ENCODE results near the gene GPR158.
"Not testable (repeated sequence)": the region's sequence is repeated elsewhere in the genome, so short reads cannot be mapped to it uniquely, and the experiment has no call there.

Gene GPR158, protein sequence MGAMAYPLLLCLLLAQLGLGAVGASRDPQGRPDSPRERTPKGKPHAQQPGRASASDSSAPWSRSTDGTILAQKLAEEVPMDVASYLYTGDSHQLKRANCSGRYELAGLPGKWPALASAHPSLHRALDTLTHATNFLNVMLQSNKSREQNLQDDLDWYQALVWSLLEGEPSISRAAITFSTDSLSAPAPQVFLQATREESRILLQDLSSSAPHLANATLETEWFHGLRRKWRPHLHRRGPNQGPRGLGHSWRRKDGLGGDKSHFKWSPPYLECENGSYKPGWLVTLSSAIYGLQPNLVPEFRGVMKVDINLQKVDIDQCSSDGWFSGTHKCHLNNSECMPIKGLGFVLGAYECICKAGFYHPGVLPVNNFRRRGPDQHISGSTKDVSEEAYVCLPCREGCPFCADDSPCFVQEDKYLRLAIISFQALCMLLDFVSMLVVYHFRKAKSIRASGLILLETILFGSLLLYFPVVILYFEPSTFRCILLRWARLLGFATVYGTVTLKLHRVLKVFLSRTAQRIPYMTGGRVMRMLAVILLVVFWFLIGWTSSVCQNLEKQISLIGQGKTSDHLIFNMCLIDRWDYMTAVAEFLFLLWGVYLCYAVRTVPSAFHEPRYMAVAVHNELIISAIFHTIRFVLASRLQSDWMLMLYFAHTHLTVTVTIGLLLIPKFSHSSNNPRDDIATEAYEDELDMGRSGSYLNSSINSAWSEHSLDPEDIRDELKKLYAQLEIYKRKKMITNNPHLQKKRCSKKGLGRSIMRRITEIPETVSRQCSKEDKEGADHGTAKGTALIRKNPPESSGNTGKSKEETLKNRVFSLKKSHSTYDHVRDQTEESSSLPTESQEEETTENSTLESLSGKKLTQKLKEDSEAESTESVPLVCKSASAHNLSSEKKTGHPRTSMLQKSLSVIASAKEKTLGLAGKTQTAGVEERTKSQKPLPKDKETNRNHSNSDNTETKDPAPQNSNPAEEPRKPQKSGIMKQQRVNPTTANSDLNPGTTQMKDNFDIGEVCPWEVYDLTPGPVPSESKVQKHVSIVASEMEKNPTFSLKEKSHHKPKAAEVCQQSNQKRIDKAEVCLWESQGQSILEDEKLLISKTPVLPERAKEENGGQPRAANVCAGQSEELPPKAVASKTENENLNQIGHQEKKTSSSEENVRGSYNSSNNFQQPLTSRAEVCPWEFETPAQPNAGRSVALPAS (N-terminal part only)

DNA sequence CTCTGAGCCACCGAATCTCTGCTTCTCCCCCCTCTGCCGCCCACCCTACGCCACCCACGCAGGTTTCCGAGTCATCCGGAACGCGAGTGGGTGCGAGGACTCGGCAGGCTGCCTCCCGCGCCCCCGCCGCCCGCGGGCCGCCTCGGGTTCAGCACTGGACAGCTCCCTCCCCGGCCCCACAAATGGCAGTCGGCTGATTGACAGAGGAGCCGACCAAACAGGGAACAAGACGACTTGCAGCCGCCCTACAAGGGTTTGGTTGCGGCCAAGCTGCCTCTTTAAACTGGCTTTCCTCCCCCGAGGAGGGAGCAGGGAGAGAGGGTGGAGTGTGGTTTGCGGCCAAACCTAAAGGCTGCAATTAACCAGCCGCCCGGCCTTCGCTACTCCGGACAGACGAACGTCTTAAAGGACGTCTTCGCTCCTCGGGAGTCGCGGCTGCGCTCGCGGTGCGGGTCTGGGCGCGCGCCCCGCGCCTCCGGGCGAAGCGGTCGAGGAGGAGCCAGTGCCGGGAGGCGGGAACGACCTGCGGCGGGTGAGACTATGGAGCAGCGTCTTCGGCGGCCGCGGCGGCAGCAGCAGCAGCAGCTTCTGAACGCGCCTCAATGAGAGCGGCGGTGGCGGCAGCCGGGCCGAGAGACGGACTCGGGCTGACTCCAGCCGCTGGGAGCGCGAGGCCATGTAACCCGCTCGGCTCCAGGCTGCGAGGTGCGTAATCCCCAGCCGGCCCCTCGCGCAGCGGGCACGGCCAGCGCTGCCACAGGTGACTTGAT is at the start of gene GPR158:
GPR158 (plus strand) TSS at position 541 of the 770 bp plus-strand sequence. CDS start 420 bp downstream, outside the sequence.
- DNase-seq (ENCODE audit: low read depth): peak; percentile 97

DNA sequence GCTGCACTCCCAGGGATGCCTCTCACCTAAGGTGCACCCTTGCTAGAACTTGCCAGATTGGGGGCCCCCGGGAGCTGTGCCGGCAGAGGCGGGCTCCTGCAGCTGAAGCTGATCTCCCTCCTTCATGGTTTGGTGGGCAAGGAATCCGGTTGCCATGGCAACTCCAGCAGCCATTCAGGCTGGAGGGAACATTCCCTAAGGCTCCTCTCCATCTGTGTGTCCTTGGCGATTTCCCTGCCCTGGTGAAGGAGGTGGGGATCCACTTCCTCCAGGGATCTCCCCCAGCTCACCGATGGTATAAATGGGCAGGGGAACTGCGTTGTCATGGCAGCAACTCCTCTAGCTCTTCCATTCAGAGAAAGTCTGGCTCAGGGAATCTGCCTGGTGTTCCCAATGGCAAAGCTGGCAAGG is 49.6 kb upstream of the GPR158 start:
- no peak for DNase-seq (ENCODE audit: low read depth)

DNA sequence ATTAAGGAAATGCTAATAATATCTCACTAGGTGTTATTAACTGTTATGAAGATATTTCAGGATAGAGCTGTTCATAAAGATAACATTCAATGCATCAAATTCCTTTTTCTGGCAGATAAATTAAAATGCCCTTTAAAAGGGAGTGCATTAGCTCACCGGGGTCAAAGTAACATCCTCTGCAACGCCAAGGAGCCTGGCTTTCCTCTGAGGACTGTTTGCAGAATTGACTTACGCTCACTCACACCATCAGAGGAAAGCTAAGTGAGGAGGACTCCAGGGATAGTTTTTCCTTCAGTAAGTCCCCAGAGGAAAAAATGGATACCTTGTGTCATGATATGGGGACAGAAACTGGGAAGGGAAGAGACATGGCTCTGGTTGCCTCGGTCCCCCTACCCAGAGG is 45.2 kb upstream of the GPR158 start:
- DNase-seq (ENCODE audit: low read depth): no peak

DNA sequence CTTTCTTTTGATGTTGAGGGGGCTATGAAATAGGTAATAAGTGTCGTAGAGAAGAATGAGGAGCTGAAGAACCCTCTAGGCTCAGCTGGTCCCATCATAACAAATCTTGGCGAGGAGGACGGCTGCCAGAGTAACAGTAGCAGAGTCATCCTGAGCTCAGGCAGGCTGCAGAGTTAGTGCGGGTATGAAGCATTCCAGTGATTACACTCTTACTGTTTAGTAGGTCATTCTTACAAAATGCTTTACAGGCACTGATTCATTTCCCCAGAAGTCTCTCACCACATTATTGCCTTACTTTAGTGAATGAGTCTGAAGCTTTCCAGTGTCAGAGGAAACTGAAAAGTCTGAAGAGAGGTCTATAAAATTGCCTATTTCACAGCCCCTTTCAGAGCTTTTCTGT is 43.9 kb upstream of the GPR158 start:
- DNase-seq (ENCODE audit: low read depth): peak; percentile 93

DNA sequence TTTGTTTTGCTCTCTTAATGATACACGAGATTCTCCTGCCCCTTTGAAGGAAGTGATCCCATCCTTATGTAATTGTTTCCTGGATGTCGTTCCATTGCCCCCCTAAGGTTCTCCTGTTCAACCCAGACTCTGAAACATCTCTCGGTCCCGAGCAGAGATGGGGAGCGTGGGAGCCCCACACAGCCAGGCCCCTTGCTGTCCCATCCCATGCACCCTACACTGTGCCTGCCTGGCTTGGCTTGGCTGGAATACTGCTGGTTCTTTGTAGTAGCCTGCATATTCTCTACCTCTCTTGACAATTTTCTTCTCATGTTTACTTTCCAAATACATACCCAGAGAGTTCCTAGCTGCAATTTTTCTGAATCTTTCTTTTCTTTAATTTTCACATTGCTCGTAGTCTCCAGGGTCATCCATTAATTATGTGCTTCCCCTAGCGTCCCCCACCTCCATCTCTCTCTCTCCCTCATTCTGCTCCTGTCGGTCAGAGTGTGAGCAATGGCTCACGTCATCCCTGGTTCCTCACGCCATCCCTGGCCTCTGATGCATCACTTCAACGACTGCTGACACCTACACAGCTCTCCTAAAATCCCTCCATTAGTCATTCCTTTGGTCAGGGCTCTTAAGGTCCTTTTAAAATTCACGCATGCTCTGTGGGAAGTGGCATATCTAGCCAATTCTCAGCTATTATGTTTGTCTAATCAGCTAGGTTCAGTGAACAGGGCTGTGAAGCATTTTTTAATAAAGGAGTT is 32.5 kb upstream of the GPR158 start:
- peak; percentile 21 for DNase-seq (ENCODE audit: low read depth)

DNA sequence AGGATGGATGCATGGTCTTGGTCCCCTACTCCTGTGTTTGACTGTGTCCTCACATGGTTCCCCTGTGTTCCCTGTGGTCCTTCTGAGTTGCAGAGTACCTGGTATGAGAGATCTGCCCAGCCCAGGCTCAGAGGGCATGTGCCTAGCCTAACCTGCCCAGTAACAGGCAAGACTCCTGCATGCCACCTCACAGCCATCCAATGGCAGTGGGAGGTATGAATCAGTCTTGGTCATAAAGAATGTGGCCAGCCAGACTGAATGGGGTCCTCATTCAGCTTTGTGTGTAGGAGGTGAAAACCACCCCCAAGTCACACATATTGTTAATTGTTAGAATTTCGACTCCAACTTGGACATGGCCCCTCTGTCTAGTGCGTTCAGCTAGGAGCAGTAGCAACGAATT is 17.2 kb upstream of the GPR158 start:
- DNase-seq (ENCODE audit: low read depth): no peak

DNA sequence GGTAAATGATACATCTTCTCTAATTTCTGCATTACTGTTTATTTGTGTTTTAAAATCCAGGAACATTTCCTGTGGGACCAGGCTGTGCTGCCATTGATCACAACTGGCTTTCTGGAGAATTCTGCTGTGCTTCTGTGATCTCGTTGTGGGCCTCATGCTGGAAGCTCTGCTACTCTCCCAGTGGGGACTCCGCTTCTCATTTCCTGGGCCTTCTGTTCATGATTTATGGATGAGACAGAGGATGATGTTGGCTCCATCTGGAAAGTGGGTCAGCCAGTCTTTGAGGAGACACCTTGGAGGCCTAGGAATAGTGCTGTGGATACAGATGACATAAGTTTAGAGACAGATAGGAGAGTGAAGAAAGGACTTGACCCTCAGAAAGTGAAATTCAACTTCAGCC is 15.2 kb upstream of the GPR158 start:
- DNase-seq (ENCODE audit: low read depth): no peak

DNA sequence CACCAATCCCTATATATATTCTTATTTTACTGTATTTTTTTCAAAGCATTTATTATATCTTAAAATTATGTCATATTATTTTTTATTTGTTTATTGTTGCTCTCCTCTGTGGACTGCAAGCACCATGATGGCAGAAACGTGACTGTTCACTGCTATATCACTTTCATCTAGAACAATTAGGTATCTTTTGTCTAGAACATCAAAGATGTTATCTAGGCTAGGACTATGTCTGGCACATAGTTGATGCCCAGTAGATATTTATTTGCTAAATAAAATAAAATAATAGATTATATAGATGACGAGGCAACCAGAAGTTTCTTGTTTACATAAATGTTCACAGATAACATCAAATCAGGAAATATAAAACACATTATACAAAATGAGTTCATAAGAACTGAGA is 12.4 kb upstream of the GPR158 start:
- no peak for DNase-seq (ENCODE audit: low read depth)

DNA sequence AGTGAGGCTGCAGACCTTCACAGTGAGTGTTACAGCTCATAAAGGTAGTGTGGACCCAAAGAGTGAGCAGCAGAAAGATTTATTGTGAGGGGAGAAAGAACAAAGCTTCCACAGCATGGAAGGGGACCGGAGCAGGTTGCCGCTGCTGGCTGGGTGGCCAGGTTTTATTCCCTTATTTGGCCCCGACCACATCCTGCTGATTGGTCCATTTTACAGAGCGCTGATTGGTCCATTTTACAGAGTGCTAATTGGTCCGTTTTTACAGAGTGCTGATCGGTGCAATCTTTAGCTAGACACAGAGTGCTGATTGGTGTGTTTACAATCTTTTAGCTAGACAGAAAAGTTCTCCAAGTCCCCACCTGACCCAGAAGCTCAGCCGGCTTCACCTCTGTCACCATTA is 11.3 kb upstream of the GPR158 start:
- DNase-seq (ENCODE audit: low read depth): not testable (repeated sequence)

DNA sequence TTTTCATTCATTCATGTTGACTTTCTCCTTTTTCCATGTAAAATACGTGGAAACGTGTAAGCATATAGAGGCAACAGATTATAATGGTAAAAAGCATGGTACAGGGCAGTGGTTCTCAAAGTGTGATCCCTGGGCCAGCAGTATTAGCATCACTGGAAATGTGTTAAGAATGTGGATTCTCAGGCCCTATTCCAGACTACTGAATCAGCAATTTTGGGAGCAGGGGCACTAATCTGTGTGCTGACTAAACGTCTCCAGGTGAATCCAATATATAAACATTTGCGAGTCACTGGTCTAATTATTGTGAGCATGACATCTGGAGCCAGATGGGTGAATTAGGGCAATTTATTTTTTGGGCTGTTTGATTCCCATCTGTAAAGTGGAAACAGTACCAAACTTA is 5.1 kb upstream of the GPR158 start:
- DNase-seq (ENCODE audit: low read depth): no peak

DNA sequence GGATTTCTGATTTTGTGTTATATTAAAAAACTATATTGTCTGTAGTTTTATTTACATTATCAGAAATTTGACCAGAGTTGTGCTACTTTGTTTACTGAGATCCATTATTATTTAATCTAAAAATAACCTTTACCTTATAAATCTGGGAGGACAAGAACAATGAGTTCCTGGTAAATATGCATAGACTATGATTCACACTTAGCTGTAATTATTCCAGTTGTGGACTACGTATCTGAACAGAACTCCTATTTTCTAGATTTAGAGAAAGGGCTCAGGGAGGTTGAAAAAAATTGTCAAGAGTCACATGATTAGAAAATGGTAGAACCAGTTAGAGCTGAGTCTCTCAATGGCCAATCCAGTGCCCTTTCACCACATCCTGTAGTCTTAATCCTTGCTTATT is 4.2 kb upstream of the GPR158 start:
- DNase-seq (ENCODE audit: low read depth): no peak

DNA sequence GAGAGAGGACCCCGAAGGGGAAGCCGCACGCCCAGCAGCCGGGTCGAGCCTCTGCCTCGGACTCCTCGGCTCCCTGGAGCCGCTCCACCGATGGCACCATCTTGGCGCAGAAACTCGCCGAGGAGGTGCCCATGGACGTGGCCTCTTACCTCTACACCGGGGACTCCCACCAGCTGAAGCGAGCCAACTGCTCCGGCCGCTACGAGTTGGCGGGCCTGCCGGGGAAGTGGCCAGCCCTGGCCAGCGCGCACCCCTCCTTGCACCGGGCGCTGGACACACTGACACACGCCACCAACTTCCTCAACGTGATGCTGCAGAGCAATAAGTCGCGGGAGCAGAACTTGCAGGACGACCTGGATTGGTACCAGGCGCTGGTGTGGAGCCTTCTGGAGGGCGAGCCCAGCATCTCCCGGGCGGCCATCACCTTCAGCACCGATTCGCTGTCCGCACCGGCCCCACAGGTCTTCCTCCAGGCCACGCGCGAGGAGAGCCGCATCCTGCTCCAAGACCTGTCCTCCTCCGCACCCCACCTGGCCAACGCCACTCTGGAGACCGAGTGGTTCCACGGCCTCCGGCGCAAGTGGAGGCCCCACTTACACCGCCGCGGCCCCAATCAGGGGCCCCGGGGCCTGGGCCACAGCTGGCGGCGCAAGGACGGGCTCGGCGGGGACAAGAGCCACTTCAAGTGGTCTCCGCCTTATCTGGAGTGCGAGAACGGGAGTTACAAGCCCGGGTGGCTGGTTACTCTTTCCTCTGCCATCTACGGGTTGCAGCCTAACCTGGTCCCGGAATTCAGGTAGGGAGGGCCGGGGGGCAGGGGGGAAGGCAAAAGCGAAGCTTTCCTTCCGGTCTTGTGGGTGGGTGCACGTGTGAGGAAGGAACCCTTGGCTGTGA is 973 bp downstream of the GPR158 start:
- DNase-seq (ENCODE audit: low read depth): peak; percentile 40

DNA sequence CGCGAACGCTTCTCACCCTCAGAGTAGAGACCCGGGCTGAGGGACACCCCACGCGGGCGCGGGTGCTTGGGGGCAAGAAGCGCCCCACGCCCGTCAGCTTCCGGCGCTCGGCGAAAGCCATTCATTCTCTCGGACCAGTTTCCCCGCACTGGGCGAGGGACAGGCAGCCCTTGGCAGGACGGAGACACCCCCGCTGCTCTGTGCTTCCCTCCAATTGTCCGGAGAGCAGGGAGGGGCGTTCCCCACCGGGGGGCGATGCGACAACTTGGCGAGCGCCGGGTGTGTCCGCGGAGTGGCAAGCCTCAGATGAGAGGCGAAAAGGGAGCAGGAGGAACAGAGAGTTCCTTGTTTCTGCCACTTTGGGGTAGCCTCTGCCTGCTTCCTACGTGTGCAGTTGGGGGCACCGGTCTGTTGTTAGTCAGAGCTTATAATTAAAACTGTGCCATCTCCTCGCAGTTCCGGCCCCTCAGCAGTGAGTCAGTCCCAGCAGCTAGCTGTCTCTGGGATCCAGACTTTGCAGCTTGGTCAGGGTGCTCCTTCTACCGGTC is 1.7 kb downstream of the GPR158 start:
- peak; percentile 3 for DNase-seq (ENCODE audit: low read depth)

DNA sequence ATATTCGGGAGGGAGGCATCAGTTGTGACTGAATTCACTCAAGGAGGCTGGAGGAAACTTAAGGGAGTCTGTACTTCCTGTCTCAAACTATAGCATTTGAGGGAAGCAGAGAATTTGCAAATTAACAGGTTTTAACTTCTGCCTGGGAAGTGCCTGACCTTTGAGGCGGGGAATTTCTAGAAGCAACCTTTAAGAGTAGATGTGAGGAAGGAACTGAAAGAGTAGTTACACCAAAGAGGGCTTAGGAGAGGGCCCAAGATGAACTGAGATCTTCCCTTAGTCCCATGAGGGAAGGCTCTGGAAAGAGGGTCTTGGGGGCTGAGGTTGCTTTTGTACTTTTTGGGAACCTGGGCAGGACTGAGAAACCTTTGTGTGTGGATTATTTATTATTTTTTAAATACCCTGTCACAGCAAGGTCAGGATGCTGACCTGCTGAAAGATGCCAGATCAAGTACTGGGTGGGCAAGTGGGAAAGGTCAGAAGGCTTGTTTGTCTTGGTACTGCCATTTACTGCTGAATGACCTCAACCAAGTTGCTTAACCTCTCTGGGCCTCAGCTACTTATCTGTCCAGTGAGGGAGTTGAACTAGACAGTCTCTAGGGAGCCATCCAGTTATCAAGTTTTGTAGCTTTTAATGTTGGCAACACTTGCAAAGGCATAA is 2.4 kb downstream of the GPR158 start:
- no peak for DNase-seq (ENCODE audit: low read depth)

DNA sequence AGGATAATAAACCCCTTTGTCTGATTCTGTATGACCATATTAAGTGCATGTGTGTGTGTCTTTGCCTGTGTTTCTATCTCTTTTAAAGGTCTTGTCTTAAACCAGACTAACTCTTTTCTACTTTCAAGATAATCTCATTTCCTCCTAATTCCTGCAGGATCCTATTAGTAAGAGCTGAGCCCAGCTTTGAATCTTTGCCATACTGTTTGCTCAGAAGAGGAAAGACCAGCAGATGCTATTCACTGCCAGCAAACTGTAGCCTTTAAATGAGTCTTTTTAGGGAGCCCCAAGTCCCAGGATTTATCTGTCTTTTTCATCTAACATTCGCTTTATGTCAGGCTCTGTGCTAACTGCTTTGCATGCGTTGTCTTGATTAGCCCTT is 2.9 kb downstream of the GPR158 start:
- no peak for DNase-seq (ENCODE audit: low read depth)

DNA sequence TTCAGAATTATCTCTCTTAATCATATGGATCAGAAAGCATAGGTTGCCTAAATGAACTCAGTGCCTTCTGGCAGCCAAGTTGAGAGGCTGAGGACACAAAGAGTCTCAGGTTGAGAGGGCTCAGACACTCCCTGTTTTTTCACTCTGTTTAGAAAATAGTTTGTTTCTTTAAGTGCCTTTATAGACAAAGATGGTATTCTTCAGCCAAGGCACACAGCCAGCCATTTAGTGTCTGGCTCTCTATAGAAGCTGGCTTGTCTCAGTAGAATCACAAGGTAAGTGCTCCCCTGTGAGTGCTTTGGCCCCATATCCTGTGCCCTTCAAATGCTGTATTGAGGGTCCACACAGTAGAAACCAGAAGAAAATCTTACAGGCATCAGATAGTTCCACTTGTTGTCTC is 3.6 kb downstream of the GPR158 start:
- no peak for DNase-seq (ENCODE audit: low read depth)

DNA sequence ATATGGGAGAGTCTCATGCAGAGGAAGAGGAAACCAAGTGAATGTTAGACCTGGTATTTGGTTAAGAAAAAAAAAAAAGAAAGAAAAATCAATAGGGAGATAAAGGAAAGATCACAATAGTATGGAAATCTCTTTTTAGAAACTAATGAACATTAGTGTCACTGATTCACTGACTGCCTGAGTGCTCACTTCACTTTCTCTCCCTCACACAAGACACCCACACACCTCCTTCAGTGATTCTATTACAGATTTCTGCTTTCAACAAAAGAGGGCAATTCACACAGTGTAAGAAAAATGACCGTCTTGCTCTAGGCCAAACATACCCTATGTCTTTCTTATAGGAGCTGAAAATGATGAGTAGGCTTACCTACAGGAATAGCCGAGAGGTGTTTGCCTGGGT is 6.0 kb downstream of the GPR158 start:
- DNase-seq (ENCODE audit: low read depth): no peak

DNA sequence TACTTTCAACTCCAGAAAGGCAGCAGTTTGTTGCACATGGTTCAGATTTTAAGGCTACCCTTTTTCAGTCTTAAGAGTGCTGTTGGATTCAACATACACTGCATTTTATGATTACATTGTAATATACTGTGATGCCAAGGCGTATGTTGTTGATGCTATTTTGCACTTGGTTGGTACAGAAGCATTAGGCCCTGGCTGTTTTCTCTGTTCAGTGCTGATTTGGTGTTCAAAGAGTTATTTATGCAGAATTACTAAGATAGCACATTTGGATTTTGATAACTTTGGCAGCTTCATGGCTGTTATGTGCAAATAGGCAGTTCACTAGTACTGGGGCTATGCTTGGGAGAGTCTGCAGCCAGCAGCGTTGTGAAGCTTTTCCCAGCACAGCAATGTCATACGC is 7.8 kb downstream of the GPR158 start:
- DNase-seq (ENCODE audit: low read depth): no peak

Measured in amniotic epithelial cell (primary cell).